Mesenteric fat pad (tissue), 1 donor: ENCODE results near the gene CNDP1. TPM values are rescaled to one million over a fixed set of nuclear protein-coding genes. Genes with fewer than 3 reads are reported as not detected.
A peak's percentile ranks its signal among the peaks of the same experiment; 100 is the strongest.
"Not testable (repeated sequence)": the region's sequence is repeated elsewhere in the genome, so short reads cannot be mapped to it uniquely, and the experiment has no call there.

Experiments used
- DNase-seq: peaks from one replicate; pipeline ENCODE4 v3.0.0-alpha.2; 2020; ENCODE audit warnings: low spot score
- long read RNA-seq: library from polyadenylated mRNA; unstranded; transcript quantifications from one replicate; pipeline ENCODE4 v2.0.0, GENCODE V29; 2020
- total RNA-seq: library from RNA; stranded (reverse); fragmentation: NEBNext Ultra II Directional; extraction: Animal tissue kit (Norgen Biotek cat#: 25700); gene quantifications from one replicate; pipeline ENCODE4 v1.2.1, GENCODE V29; 2021
- donor health status: DM: yes; HTN: yes; CAD: no.

Gene CNDP1
- total RNA-seq: not detected
- long read RNA-seq: 0 reads

- DNase-seq: peak; percentile 68
These were observed at the start of gene CNDP1 for GRCh38 chr18:74534150-74534969. Gene CNDP1, plus strand, starts transcription at chr18:74534500. Its CDS starts 168 bp downstream, at chr18:74534668.

GRCh38 chr18:74486119-74486849 is 48.0 kb upstream of the CNDP1 start:
- DNase-seq: no peak

- no peak for DNase-seq
These were observed 45.9 kb upstream of the CNDP1 start for GRCh38 chr18:74488354-74488753.

DNA sequence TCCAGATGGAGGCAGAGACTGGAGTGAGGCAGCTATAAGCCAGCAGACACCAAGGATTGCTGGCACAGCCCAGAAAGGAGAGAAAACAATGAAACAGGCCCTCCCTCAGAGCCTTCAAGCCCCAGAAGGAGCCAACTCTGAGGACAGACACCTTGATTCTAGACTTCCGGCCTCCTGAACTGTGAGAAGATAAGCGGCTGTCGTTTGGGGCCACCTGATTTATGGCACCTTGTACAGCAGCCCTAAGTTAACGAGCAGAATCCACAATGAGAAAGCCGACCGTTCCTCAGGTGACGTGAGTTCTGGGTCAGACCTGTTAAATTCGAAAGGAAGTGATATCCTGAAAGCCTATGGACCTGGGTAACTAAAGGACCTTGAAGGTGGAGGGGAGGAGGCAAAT is 45.4 kb upstream of the CNDP1 start:
- DNase-seq: no peak

- DNase-seq: no peak
These were observed 44.6 kb upstream of the CNDP1 start for GRCh38 chr18:74489676-74490075.

GRCh38 chr18:74492259-74492658 is 42.0 kb upstream of the CNDP1 start:
- DNase-seq: no peak

GRCh38 chr18:74493689-74494088 is 40.6 kb upstream of the CNDP1 start:
- no peak for DNase-seq

DNA sequence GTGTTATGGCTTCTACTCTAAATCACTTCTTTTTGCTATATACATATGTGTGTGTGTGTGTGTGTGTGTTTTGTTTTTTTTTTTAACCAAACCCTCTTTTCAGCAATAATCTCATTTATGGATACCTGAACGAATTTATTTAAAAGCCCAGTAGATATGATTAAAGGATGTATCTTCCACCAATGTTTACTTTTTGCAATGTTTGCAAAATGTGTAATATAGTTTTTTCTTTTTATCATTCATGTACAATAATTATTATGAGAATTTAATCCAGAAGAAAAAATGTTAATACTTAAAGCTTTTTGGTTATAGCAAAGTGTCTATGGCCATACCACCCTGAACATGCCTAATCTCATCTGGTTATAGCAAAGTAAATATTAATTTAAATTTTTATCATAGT is 39.8 kb upstream of the CNDP1 start:
- no peak for DNase-seq

- DNase-seq: peak; percentile 100
These were observed 38.5 kb upstream of the CNDP1 start, which contains the start of gene CNDP2 for GRCh38 chr18:74495581-74496507. Gene CNDP2, plus strand, starts transcription at chr18:74496363. Its CDS starts 3,611 bp downstream, at chr18:74499974.

- DNase-seq: peak; percentile 93
These were observed 37.6 kb upstream of the CNDP1 start for GRCh38 chr18:74496508-74497323.

DNA sequence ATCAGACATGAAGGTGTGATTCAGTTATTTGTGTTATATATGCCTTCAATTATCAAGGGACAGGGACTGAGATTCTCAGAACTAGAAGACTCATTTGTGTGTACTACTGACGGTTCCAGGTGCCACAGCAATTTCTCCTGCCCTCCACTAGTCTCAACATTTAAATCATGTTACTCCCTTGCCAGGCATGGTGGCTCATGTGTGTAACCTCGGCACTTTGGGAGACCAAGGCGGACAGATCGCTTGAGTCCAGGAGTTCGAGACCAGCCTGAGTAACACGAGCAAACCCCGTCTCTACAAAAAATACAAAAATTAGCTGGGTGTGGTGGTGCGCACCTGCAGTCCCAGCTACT is 37.0 kb upstream of the CNDP1 start:
- DNase-seq: no peak

- DNase-seq: no peak
These were observed 36.5 kb upstream of the CNDP1 start for GRCh38 chr18:74497778-74498177.

DNA sequence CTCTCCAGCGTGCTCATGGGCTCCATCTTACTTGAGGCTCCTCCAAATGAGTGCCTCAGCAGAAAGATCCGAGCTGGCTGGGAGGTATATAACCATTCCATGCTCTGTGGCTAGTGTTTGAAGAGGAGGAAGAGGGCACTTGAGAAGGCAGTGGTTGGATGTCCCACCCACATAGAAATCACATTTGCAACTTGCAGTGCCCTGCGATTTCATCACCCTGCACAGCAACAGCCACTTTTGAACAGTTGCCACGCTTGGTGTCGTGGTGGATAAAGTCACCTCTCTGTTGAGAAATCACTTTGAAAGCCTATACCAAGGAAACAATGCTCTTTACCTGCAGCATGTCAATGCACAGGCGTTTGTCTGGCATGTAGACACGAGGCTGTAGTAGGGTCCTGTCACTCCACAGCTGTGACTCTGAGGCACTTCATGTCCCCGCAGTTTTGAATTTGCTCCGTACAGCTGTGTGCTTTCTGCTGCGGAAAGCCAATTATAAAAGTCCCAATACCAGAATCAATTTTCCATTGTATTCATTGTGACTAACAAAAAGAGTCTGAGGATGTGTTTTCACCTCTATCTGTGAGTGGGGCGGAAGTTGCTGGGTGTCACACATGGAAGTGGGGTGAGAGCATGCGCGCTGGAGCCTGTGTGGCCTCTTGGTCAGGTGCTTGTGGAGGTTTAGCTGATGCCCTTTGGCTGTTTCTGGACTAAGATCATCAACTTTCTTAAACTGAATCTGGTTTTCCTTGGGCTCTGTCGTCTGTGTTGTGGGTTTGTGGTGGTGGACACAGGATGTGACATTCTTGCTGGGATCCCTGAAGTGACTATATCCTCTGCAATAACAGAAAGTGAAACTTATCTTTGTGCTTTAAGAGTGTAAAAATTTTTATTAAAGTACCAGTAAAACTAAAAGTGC is 35.3 kb upstream of the CNDP1 start:
- DNase-seq: no peak

GRCh38 chr18:74499633-74500032 is 34.7 kb upstream of the CNDP1 start:
- DNase-seq: no peak

- DNase-seq: no peak
These were observed 33.9 kb upstream of the CNDP1 start for GRCh38 chr18:74500372-74500771.

GRCh38 chr18:74500774-74501173 is 33.5 kb upstream of the CNDP1 start:
- DNase-seq: not testable (repeated sequence)

DNA sequence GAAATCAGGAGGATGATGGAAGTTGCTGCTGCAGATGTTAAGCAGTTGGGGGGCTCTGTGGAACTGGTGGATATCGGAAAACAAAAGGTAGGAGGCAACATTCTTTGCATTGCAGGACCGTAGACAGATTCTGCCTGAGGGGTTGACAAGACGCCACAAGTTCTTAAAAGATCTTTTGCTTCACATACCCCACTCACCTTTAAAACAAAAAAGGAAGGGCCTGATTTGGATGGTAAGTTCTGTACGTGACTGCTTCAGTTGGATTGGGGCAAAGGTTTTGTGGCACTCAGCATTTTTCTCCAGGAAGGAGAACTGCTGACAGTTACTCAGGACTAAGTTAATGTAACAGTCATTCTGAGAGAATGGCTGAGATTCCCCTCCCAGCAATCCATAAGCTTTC is 32.9 kb upstream of the CNDP1 start:
- no peak for DNase-seq

GRCh38 chr18:74503137-74503536 is 31.2 kb upstream of the CNDP1 start:
- DNase-seq: no peak

DNA sequence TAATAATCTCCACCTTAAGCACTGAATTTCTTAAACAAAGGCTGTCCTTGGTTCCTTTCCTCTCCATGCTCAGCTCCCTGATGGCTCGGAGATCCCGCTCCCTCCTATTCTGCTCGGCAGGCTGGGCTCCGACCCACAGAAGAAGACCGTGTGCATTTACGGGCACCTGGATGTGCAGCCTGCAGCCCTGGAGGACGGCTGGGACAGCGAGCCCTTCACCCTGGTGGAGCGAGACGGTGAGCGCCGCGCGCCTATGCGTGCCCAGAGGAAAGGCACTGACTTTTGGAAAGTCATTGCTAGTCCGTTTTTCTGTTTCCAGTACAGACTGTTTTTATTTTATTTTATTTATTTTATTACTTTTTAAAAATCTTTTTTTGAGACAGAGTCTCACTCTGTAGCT is 28.5 kb upstream of the CNDP1 start:
- DNase-seq: no peak
